HepG2 (cell line): ENCODE results near the gene CCL18.

Experiments used
- ZNF160 ChIP-seq: sonication (generic); formaldehyde crosslinking; IDR thresholded peaks from 2 replicates; pipeline ENCODE4 v1.8.0; 2022; ENCODE audit warnings: mild to moderate bottlenecking, inconsistent platforms, missing genetic modification reagents
- ZNF207 ChIP-seq: fragments of 450-650 bp; IDR thresholded peaks from 2 replicates; pipeline ENCODE4 v1.6.1; 2016; ENCODE audit warnings: antibody characterized with exemption, borderline replicate concordance
- TF ChIP-seq, protein P1 (sequence below): sonication (generic); formaldehyde crosslinking; IDR thresholded peaks from 2 replicates; pipeline ENCODE4 v1.5.0; 2020; ENCODE audit warnings: mild to moderate bottlenecking, missing genetic modification reagents, moderate library complexity
- TF ChIP-seq, protein P2 (sequence below): IDR thresholded peaks from 2 replicates; pipeline ENCODE4 v1.6.1; 2016; ENCODE audit warnings: missing compliant biosample characterization, missing genetic modification reagents, borderline replicate concordance

DNA sequence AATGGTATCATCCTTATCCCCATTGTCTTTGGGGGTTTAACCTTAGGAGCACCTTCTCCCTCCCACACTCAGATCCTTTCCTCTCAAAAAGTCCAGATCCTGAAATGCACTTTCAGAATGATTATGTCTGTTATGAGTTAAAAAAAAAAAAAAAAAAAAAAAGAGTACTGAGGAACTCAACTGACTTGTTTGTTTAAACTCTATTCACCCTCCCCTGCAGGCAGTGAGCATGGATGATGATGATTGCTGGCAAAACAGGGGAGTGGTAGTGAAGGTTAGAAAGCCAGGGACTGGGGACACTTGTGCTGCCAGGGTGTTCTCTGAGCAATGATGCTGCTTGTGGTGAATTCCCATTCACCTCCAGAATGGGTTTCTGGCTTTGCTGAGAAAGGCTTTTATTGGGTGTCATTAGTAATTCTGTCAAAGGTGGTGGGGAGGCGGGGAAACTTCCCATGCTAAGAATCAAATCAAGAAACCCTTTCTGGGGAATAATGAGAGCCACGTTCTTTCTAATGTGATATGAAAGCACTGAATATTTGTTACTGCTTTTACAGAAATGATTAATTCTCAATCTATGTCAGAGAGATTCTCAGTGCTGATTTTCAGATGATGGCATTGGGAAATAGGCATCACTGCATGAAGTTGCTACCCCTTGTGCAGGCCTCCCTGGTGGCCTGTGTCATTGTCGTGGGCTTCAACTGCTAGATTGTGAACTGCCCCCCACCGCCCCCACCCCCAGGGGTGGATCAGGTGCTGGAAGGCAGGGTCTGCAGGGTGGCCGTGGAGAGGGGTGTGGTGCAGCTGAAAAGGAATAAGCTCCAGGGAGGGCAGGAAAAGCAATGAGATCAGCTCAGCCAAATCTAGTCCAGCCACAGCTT is 53.7 kb downstream of the CCL18 start:
- no peak for TF ChIP-seq ZNF207
- TF ChIP-seq, protein P1, sequence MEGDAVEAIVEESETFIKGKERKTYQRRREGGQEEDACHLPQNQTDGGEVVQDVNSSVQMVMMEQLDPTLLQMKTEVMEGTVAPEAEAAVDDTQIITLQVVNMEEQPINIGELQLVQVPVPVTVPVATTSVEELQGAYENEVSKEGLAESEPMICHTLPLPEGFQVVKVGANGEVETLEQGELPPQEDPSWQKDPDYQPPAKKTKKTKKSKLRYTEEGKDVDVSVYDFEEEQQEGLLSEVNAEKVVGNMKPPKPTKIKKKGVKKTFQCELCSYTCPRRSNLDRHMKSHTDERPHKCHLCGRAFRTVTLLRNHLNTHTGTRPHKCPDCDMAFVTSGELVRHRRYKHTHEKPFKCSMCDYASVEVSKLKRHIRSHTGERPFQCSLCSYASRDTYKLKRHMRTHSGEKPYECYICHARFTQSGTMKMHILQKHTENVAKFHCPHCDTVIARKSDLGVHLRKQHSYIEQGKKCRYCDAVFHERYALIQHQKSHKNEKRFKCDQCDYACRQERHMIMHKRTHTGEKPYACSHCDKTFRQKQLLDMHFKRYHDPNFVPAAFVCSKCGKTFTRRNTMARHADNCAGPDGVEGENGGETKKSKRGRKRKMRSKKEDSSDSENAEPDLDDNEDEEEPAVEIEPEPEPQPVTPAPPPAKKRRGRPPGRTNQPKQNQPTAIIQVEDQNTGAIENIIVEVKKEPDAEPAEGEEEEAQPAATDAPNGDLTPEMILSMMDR: no peak
- TF ChIP-seq ZNF160 (CRISPR knock-in tag): no peak
- TF ChIP-seq, protein P2, sequence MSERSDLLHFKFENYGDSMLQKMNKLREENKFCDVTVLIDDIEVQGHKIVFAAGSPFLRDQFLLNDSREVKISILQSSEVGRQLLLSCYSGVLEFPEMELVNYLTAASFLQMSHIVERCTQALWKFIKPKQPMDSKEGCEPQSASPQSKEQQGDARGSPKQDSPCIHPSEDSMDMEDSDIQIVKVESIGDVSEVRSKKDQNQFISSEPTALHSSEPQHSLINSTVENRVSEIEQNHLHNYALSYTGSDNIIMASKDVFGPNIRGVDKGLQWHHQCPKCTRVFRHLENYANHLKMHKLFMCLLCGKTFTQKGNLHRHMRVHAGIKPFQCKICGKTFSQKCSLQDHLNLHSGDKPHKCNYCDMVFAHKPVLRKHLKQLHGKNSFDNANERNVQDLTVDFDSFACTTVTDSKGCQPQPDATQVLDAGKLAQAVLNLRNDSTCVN (CRISPR knock-in tag): no peak
